Globus pallidus (tissue), 1 donor: ENCODE data around the gene ZFP57.

ENCODE experiments used
- DNase-seq: peaks from one replicate; pipeline ENCODE4 v3.0.0-alpha.2; 2015; ENCODE audit warnings: low spot score

The ZFP57 gene

DNA sequence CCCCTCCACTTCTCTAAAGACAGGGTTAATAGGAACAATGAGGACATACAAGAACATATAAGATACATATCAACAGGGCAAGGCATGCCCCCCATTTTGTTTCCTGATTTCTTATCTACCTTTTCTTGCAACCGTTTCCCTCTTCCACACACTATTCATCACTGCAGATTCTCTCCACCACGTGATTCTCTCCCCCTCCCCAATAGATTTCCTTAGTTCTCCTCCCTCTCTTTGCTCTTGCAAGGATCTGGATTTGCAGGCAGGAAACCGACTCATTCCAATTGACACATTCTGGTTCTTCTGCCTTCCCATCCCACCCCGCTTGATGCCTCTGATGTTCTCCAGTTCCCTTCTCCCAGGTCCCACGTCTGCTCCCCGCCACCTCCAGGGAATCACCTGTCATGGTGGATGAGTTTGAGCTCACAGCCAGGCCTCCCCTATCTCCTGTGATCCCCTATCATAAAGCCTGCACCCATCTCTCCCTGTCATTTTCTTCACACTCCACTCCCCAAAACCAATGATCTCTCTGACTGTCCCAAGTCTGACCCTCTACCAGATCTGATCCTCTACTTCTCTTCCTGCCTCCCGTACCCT lies 55.5 kb downstream of the ZFP57 start:
- DNase-seq: no peak

DNA sequence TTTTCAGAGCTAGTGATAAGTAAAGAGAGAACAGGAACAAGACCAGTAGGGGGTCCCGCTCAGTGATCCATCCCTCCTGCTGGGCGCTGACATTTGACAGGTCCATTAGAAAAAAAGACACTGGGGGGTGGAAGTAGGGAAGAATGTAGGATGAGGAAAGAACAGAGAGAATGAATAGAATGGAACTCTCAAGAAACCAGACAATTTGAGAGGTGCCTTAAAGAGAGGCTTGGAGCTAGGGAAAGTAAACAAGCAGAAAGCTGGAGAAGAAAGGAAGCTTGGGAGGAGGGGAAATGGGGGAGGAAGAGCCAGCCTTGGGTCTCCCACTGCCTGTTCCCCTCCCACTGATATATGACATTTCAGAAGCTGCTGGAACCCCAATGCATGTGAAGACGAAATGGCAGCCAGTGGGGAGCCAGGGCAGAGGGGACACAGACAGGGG lies 56.4 kb downstream of the ZFP57 start:
- DNase-seq: no peak
